Omental fat pad (tissue), 4 donors: ENCODE measurements around the gene SLC17A5. TPM values are rescaled to one million over a fixed set of nuclear protein-coding genes. Genes with fewer than 3 reads are reported as not detected.
A peak's percentile ranks its signal among the peaks of the same experiment; 100 is the strongest.

Source experiments
- ATAC-seq: fragments of 150-250 bp; one replicate; pipeline ENCODE4 v1.9.1; 2016; ENCODE audit warnings: mild to moderate bottlenecking, moderate library complexity; ENCODE audit not compliant: low FRiP score
- DNase-seq: peaks from one replicate; pipeline ENCODE4 v3.0.0-alpha.2; 2019; ENCODE audit warnings: low spot score
- total RNA-seq, 4 donors: library from RNA; depleted of rRNA; stranded (reverse); fragments of >200 nt; gene quantifications; one replicate each; pipeline ENCODE4 v1.1.0, GENCODE V29; 2016
- TF ChIP-seq, protein P1 (sequence below), 3 donors: fragments of 450-650 bp; IDR thresholded peaks; one replicate each; pipeline ENCODE4 v1.5.1; 2016 to 2017; ENCODE audit warnings: antibody characterized with exemption in 3 of 3, mild to moderate bottlenecking in 3 of 3, moderate library complexity in 2 of 3

Gene SLC17A5
- total RNA-seq, 4 donors from 2014 or later = 18.9 to 36.5 (median 28.0) TPM

GRCh38 chr6:73675466-73676098, 21.8 kb upstream of the SLC17A5 start:
- TF ChIP-seq, protein P1, sequence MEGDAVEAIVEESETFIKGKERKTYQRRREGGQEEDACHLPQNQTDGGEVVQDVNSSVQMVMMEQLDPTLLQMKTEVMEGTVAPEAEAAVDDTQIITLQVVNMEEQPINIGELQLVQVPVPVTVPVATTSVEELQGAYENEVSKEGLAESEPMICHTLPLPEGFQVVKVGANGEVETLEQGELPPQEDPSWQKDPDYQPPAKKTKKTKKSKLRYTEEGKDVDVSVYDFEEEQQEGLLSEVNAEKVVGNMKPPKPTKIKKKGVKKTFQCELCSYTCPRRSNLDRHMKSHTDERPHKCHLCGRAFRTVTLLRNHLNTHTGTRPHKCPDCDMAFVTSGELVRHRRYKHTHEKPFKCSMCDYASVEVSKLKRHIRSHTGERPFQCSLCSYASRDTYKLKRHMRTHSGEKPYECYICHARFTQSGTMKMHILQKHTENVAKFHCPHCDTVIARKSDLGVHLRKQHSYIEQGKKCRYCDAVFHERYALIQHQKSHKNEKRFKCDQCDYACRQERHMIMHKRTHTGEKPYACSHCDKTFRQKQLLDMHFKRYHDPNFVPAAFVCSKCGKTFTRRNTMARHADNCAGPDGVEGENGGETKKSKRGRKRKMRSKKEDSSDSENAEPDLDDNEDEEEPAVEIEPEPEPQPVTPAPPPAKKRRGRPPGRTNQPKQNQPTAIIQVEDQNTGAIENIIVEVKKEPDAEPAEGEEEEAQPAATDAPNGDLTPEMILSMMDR (IDR thresholded peaks at IDR 0.05) = peak in 1 of 3 donors; percentile 77
- ATAC-seq (peak; percentile 78), DNase-seq (peak; percentile 84)

DNA sequence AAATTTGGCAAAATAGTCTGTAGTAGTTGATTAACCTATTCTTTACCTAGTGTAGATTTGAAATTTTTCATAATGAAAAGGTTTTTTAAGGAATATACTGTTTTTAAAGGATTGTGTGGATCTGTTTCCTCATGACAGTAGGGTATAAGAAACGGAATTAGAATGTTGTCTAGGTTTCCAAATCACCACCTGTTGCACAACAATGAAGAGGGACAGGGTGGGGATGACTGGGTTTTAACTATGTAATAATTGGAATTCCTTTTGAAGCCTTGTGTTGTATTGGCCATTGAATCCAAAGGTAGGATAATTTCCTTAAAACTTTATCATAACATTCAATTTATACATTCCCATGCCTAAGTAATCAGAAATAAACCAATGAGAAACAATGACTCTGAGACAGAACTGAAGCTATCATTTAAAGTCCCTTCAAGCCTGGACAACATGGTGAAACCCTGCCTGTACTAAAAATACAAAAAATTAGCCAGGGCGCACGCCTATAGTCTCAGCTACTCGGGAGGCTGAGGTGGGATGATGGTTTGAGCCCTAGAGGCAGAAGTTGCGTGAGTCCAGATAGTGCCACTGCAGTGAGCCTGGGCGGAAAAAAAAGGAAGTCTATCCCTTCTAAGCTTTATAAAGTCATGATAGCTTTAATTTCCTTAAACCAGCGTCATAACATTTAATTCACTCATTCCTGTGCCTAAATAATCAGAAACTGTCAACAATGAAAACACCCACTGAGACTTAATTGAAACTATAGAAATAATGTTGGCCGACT, 18.3 kb upstream of the SLC17A5 start:
- DNase-seq (no peak), ATAC-seq (no peak)
- TF ChIP-seq, protein P1 (IDR thresholded peaks at IDR 0.05) = no peak

DNA sequence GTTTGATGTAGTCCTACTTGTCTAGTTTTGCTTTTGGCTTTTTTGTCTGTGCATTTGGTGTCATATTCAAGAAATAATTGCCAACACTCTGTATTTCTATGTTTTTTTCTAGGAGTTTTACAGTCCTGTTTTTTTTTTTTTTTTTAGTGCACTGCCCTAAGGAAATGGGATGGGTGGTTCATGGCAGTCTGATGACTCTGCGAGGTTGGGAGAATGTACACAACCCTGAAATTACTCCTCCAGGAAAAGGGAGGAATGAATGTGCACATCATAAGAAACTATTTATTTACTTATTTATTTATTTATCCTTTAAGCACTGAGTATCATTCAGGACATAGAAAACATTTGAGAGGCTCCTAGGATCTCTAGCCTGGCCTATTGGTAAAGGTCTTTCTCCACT, 15.2 kb upstream of the SLC17A5 start:
- DNase-seq = no peak
- no peak for ATAC-seq
- TF ChIP-seq, protein P1 (IDR thresholded peaks at IDR 0.05) = no peak

- no peak for ATAC-seq
Observed at GRCh38 chr6:73667798-73668197, 14.0 kb upstream of the SLC17A5 start.

GRCh38 chr6:73666393-73666792, 12.6 kb upstream of the SLC17A5 start:
- TF ChIP-seq, protein P1 (IDR thresholded peaks at IDR 0.05) = no peak
- ATAC-seq (no peak), DNase-seq (no peak)

More at GRCh38 chr6:73667798-73668197, 14.0 kb upstream of the SLC17A5 start:
- DNase-seq = no peak
- TF ChIP-seq, protein P1 (IDR thresholded peaks at IDR 0.05) = no peak

GRCh38 chr6:73665686-73666319, 12.0 kb upstream of the SLC17A5 start:
- ATAC-seq (no peak), DNase-seq (no peak)
- TF ChIP-seq, protein P1 (IDR thresholded peaks at IDR 0.05) = no peak
